PC-3 (cell line): ENCODE results near the gene TMEM106B. TPM values are rescaled to one million over a fixed set of nuclear protein-coding genes. Genes with fewer than 3 reads are reported as not detected.

Experiments used
- ATAC-seq: fragments of 200-7000 bp; cut with Tn5 transposase; 2 replicates; pipeline ENCODE4 v1.9.1; 2020; ENCODE audit warnings: mild to moderate bottlenecking, moderate library complexity
- BruUV-seq: library from RNA; stranded (reverse); fragments of 400-500 nt; replicated peaks from 2 replicates; lab custom pipeline; 2021; lab: Mats Ljungman, UMichigan
- CTCF ChIA-PET: fragments of 300-600 bp; sonication (Branson Sonifier 250); formaldehyde crosslinking; loops from one replicate; lab custom pipeline; 2022; ENCODE audit warnings: antibody characterized with exemption; lab: Charles Lee
- POLR2A ChIA-PET: fragments of 300-600 bp; sonication (Branson Sonifier 250); formaldehyde crosslinking; loops from one replicate; lab custom pipeline; 2022; ENCODE audit warnings: antibody characterized with exemption; ENCODE audit not compliant: unreplicated experiment; lab: Charles Lee
- DNase-seq: peaks from one replicate; pipeline ENCODE4 v3.0.0-alpha.2; 2015
- H2AFZ ChIP-seq: fragments of 300-600 bp; sonication (generic); 2 replicates; pipeline ENCODE4 v1.6.0; 2016; ENCODE audit warnings: antibody characterized with exemption, low read length
- H3F3A ChIP-seq: fragments of 300-600 bp; sonication (generic); one replicate; pipeline ENCODE4 v1.6.0; 2017; ENCODE audit warnings: antibody characterized with exemption, low read length, control low read depth, mild to moderate bottlenecking; ENCODE audit not compliant: unreplicated experiment
- H3K27ac ChIP-seq: fragments of 300-600 bp; sonication (generic); 2 replicates; pipeline ENCODE4 v1.5.1; 2016; ENCODE audit warnings: mild to moderate bottlenecking, low read length
- H3K27me3 ChIP-seq: fragments of 300-600 bp; sonication (generic); 2 replicates; pipeline ENCODE4 v1.6.1; 2016; ENCODE audit warnings: low read length, mixed read lengths
- H3K36me3 ChIP-seq: fragments of 300-600 bp; sonication (generic); 2 replicates; pipeline ENCODE4 v1.6.1; 2016; ENCODE audit warnings: low read depth, mixed run types, low read length, mixed read lengths
- H3K4me1 ChIP-seq: fragments of 300-600 bp; sonication (generic); 2 replicates; pipeline ENCODE4 v1.5.1; 2016; ENCODE audit warnings: low read length; ENCODE audit not compliant: insufficient read depth
- H3K4me2 ChIP-seq: fragments of 300-600 bp; sonication (generic); 2 replicates; pipeline ENCODE4 v1.6.0; 2016; ENCODE audit warnings: low read length
- H3K4me3 ChIP-seq: fragments of 300-600 bp; sonication (generic); 2 replicates; pipeline ENCODE4 v1.5.1; 2016; ENCODE audit warnings: mild to moderate bottlenecking, low read length, mixed read lengths
- H3K79me2 ChIP-seq: fragments of 300-600 bp; sonication (generic); 2 replicates; pipeline ENCODE4 v1.6.1; 2017; ENCODE audit warnings: low read length, mixed read lengths
- H3K9ac ChIP-seq: fragments of 300-600 bp; sonication (generic); 2 replicates; pipeline ENCODE4 v1.6.0; 2016; ENCODE audit warnings: mild to moderate bottlenecking, low read length
- H3K9me2 ChIP-seq: fragments of 300-600 bp; sonication (generic); replicated peaks from 2 replicates; pipeline ENCODE4 v1.6.1; 2016; ENCODE audit warnings: mixed run types, low read length, mixed read lengths
- H3K9me3 ChIP-seq: fragments of 300-600 bp; sonication (generic); 2 replicates; pipeline ENCODE4 v1.6.1; 2016; ENCODE audit warnings: low read length, mixed read lengths
- H4K20me1 ChIP-seq: fragments of 300-600 bp; sonication (generic); 2 replicates; pipeline ENCODE4 v1.6.1; 2016; ENCODE audit warnings: low read length, mixed read lengths
- EZH2 ChIP-seq: fragments of 300-600 bp; sonication (generic); IDR thresholded peaks from one replicate; pipeline ENCODE4 v1.6.1; 2017; ENCODE audit warnings: antibody characterized with exemption, mild to moderate bottlenecking, low read length; ENCODE audit not compliant: unreplicated experiment
- EZH2phosphoT487 ChIP-seq: fragments of 300-600 bp; sonication (generic); IDR thresholded peaks from 2 replicates; pipeline ENCODE4 v1.6.1; 2018; ENCODE audit warnings: mild to moderate bottlenecking, antibody characterized with exemption, low read length, borderline replicate concordance
- intact Hi-C: fragments of 100-400 bp; cut with micrococcal nuclease; formaldehyde crosslinking; loops from 2 replicates; pipeline ENCODE4 v1.9.0; 2023
- total RNA-seq: library from RNA; depleted of rRNA; stranded (reverse); fragments of >200 nt; gene quantifications from 2 replicates; pipeline ENCODE4 v1.2.3, GENCODE V29; 2014
- TF ChIP-seq, protein P1 (sequence below): fragments of 300-600 bp; sonication (generic); conservative IDR thresholded peaks from 2 replicates; pipeline ENCODE4 v1.5.1; 2017; ENCODE audit warnings: antibody characterized with exemption, low read depth, mild to moderate bottlenecking, low read length

TMEM106B gene
- total RNA-seq, 1 experiment from 2014 or later: 41.6 TPM

DNA sequence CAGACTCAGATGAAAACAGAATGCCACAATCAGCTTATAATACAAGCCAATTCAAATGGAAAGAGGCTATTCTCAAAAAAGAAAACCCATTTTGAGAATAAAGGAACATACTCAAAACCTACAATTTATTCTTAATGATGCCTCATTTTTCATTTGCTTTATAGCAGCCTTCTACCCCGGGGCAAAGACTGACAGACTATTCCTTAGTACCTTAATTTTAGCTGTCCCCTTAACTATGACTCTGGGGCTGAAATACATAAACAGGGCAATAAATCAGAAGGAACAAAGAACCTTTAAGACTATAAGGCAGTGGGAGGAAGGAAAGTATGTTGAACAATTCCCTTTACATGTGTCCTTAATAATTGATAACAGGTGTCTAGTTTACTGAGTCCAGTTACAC lies 76.8 kb downstream of the TMEM106B start:
- ATAC-seq (no peak), DNase-seq (no peak)
- intact Hi-C loops: no loop called here
- Histone ChIP-seq H2AFZ (no peak overlapping the region), H4K20me1 (no peaks in the 10 kb centered on the region), H3K4me3 (no peak overlapping the region), H3K9me2 (no peaks in the 10 kb centered on the region), H3K27me3 (no peaks in the 10 kb centered on the region), H3K9me3 (0 out of 2 replicates have a peak, but pooled peaks cover 4% of the 10 kb centered on the region), H3K4me2 (no peak overlapping the region), H3K4me1 (no peaks in the 10 kb centered on the region), H3K36me3 (no peaks in the 10 kb centered on the region), H3F3A (no peaks in the 10 kb centered on the region), H3K27ac (no peak overlapping the region), H3K79me2 (no peaks in the 10 kb centered on the region), H3K9ac (no peak overlapping the region)
- POLR2A ChIA-PET: no interaction called here
- no TSS peak for BruUV-seq
- TF ChIP-seq, protein P1, sequence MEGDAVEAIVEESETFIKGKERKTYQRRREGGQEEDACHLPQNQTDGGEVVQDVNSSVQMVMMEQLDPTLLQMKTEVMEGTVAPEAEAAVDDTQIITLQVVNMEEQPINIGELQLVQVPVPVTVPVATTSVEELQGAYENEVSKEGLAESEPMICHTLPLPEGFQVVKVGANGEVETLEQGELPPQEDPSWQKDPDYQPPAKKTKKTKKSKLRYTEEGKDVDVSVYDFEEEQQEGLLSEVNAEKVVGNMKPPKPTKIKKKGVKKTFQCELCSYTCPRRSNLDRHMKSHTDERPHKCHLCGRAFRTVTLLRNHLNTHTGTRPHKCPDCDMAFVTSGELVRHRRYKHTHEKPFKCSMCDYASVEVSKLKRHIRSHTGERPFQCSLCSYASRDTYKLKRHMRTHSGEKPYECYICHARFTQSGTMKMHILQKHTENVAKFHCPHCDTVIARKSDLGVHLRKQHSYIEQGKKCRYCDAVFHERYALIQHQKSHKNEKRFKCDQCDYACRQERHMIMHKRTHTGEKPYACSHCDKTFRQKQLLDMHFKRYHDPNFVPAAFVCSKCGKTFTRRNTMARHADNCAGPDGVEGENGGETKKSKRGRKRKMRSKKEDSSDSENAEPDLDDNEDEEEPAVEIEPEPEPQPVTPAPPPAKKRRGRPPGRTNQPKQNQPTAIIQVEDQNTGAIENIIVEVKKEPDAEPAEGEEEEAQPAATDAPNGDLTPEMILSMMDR: no peak
- no peak for TF ChIP-seq EZH2phosphoT487
- TF ChIP-seq EZH2: no peak
- CTCF ChIA-PET: no interaction called here

DNA sequence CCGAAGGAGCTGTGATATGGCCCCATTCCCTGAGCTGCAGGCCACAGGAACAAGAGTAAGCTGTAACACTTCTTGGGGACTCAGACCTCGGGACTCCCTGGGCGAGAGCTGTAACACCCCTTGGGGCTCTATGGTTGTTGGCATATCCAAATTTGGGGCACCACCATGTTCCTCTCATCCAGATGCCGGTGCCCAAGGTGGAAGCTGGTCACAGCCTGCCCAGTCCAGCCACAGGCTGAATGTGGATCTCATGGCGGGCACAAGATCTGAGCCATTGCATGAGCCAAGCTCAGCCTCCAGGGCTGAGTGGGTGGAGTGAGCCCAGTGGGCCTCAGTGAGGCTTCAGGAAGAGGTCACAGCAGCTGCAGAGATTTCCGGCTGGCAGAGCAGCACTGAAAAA lies 78.9 kb downstream of the TMEM106B start:
- POLR2A ChIA-PET: no interaction called here
- TF ChIP-seq EZH2: no peak
- TF ChIP-seq, protein P1: no peak
- TF ChIP-seq EZH2phosphoT487: no peak
- Histone ChIP-seq H3K9me2 (no peaks in the 10 kb centered on the region), H3K27ac (no peak overlapping the region), H4K20me1 (no peaks in the 10 kb centered on the region), H3K4me1 (no peaks in the 10 kb centered on the region), H3K4me2 (no peak overlapping the region), H2AFZ (no peak overlapping the region), H3K27me3 (no peaks in the 10 kb centered on the region), H3K4me3 (no peak overlapping the region), H3K9ac (no peak overlapping the region), H3F3A (no peaks in the 10 kb centered on the region), H3K79me2 (no peaks in the 10 kb centered on the region), H3K36me3 (no peaks in the 10 kb centered on the region), H3K9me3 (0 out of 2 replicates have a peak, but pooled peaks cover 4% of the 10 kb centered on the region)
- no peak for DNase-seq
- intact Hi-C loops: no loop called here
- ATAC-seq: no peak
- no TSS peak for BruUV-seq
- CTCF ChIA-PET: no interaction called here

DNA sequence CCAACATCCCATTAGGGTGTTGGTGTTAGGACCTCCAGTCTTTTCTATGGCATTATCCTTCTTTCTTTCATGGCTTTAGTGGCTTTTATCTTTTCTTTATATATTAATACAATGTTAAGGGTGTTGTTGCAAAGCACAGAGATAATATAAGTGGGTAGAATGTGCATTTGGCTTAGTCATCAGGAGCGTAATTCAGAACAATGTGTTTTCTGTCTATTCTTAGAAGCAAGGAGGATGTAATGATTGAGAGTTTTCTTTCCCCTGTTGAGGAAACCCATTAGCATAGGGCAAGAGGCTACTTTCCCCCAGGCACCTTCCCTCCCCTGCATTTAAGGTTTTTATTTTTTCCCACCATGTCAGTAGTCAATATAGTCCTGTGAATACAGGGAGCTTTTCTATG lies 79.7 kb downstream of the TMEM106B start:
- intact Hi-C loops: no loop called here
- Histone ChIP-seq H3K4me3 (no peak overlapping the region), H3K9ac (no peak overlapping the region), H3K27me3 (no peaks in the 10 kb centered on the region), H3K9me3 (0 out of 2 replicates have a peak, but pooled peaks cover 4% of the 10 kb centered on the region), H3K4me1 (no peaks in the 10 kb centered on the region), H3F3A (no peaks in the 10 kb centered on the region), H3K36me3 (no peaks in the 10 kb centered on the region), H3K4me2 (no peak overlapping the region), H3K27ac (no peak overlapping the region), H3K79me2 (no peaks in the 10 kb centered on the region), H4K20me1 (no peaks in the 10 kb centered on the region), H3K9me2 (no peaks in the 10 kb centered on the region), H2AFZ (no peak overlapping the region)
- ChIA-PET CTCF (no interaction called here), POLR2A (no interaction called here)
- TF ChIP-seq EZH2 (no peak), EZH2phosphoT487 (no peak)
- TF ChIP-seq, protein P1: no peak
- DNase-seq (no peak), ATAC-seq (no peak)
- no TSS peak for BruUV-seq
